ENCODE results near the gene GRM5.

Gene GRM5

GRCh38 chr11:88651556-88651955, 414.2 kb downstream of the GRM5 start:
- H3K9ac ChIP-seq = no peak overlapping the region

GRCh38 chr11:88644724-88645123, 421.1 kb downstream of the GRM5 start:
- H3K36me3 ChIP-seq (ENCODE audit: control insufficient read depth, insufficient read depth, low read length) = no peaks in the 10 kb centered on the region
- H2AFZ ChIP-seq = no peak overlapping the region
- H3K4me2 ChIP-seq (ENCODE audit: low read length) = no peak overlapping the region
- no peaks in the 10 kb centered on the region for H3K79me2 ChIP-seq
- no peak overlapping the region for H3K9ac ChIP-seq
- TF ChIP-seq, protein P1, sequence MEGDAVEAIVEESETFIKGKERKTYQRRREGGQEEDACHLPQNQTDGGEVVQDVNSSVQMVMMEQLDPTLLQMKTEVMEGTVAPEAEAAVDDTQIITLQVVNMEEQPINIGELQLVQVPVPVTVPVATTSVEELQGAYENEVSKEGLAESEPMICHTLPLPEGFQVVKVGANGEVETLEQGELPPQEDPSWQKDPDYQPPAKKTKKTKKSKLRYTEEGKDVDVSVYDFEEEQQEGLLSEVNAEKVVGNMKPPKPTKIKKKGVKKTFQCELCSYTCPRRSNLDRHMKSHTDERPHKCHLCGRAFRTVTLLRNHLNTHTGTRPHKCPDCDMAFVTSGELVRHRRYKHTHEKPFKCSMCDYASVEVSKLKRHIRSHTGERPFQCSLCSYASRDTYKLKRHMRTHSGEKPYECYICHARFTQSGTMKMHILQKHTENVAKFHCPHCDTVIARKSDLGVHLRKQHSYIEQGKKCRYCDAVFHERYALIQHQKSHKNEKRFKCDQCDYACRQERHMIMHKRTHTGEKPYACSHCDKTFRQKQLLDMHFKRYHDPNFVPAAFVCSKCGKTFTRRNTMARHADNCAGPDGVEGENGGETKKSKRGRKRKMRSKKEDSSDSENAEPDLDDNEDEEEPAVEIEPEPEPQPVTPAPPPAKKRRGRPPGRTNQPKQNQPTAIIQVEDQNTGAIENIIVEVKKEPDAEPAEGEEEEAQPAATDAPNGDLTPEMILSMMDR (IDR thresholded peaks at IDR 0.05) = no peak
- no peaks in the 10 kb centered on the region for H3K9me3 ChIP-seq (ENCODE audit: control insufficient read depth, low read length)
- H3K27me3 ChIP-seq (ENCODE audit: control insufficient read depth, insufficient read depth, low read length) = no peaks in the 10 kb centered on the region
- H3K4me3 ChIP-seq (ENCODE audit: low read depth, low read length) = no peak overlapping the region
- H3K4me1 ChIP-seq = no peaks in the 10 kb centered on the region
- no peak overlapping the region for H3K27ac ChIP-seq

More at GRCh38 chr11:88651556-88651955, 414.2 kb downstream of the GRM5 start:
- Histone ChIP-seq H2AFZ (no peak overlapping the region), H3K27ac (no peak overlapping the region), H3K4me1 (no peaks in the 10 kb centered on the region), H3K9me3 (ENCODE audit: control insufficient read depth, low read length) (no peaks in the 10 kb centered on the region), H3K4me3 (ENCODE audit: low read depth, low read length) (no peak overlapping the region), H3K36me3 (ENCODE audit: control insufficient read depth, insufficient read depth, low read length) (no peaks in the 10 kb centered on the region), H3K27me3 (ENCODE audit: control insufficient read depth, insufficient read depth, low read length) (no peaks in the 10 kb centered on the region), H3K79me2 (no peaks in the 10 kb centered on the region), H3K4me2 (ENCODE audit: low read length) (no peak overlapping the region)
- TF ChIP-seq, protein P1 (IDR thresholded peaks at IDR 0.05) = no peak

- no peaks in the 10 kb centered on the region for H3K27me3 ChIP-seq (ENCODE audit: control insufficient read depth, insufficient read depth, low read length)
- H3K36me3 ChIP-seq (ENCODE audit: control insufficient read depth, insufficient read depth, low read length) = no peaks in the 10 kb centered on the region
- TF ChIP-seq, protein P1 (IDR thresholded peaks at IDR 0.05) = no peak
- H2AFZ ChIP-seq = no peak overlapping the region
- H3K4me3 ChIP-seq (ENCODE audit: low read depth, low read length) = no peak overlapping the region
- H3K9ac ChIP-seq = no peak overlapping the region
- no peak overlapping the region for H3K27ac ChIP-seq
- no peaks in the 10 kb centered on the region for H3K4me1 ChIP-seq
- no peak overlapping the region for H3K4me2 ChIP-seq (ENCODE audit: low read length)
- H3K79me2 ChIP-seq = no peaks in the 10 kb centered on the region
- H3K9me3 ChIP-seq (ENCODE audit: control insufficient read depth, low read length) = no peaks in the 10 kb centered on the region
These were observed 433.6 kb downstream of the GRM5 start for GRCh38 chr11:88632163-88632562.

- Histone ChIP-seq H3K4me1 (no peaks in the 10 kb centered on the region), H3K36me3 (ENCODE audit: control insufficient read depth, insufficient read depth, low read length) (no peaks in the 10 kb centered on the region), H3K79me2 (no peaks in the 10 kb centered on the region), H3K27ac (no peak overlapping the region), H3K27me3 (ENCODE audit: control insufficient read depth, insufficient read depth, low read length) (no peaks in the 10 kb centered on the region), H2AFZ (no peak overlapping the region), H3K9me3 (ENCODE audit: control insufficient read depth, low read length) (no peaks in the 10 kb centered on the region), H3K4me3 (ENCODE audit: low read depth, low read length) (no peak overlapping the region), H3K9ac (no peak overlapping the region), H3K4me2 (ENCODE audit: low read length) (no peak overlapping the region)
- TF ChIP-seq, protein P1 (IDR thresholded peaks at IDR 0.05) = no peak
These were observed 434.3 kb downstream of the GRM5 start for GRCh38 chr11:88631497-88631896.

GRCh38 chr11:88629496-88629895, 436.3 kb downstream of the GRM5 start:
- H3K27me3 ChIP-seq (ENCODE audit: control insufficient read depth, insufficient read depth, low read length) = no peaks in the 10 kb centered on the region
- no peak overlapping the region for H2AFZ ChIP-seq
- no peaks in the 10 kb centered on the region for H3K4me1 ChIP-seq
- TF ChIP-seq, protein P1 (IDR thresholded peaks at IDR 0.05) = no peak
- H3K9me3 ChIP-seq (ENCODE audit: control insufficient read depth, low read length) = no peaks in the 10 kb centered on the region
- no peaks in the 10 kb centered on the region for H3K36me3 ChIP-seq (ENCODE audit: control insufficient read depth, insufficient read depth, low read length)
- no peak overlapping the region for H3K4me2 ChIP-seq (ENCODE audit: low read length)
- no peak overlapping the region for H3K4me3 ChIP-seq (ENCODE audit: low read depth, low read length)
- H3K27ac ChIP-seq = no peak overlapping the region
- H3K9ac ChIP-seq = no peak overlapping the region
- no peaks in the 10 kb centered on the region for H3K79me2 ChIP-seq

All from parathyroid adenoma (tissue), 2 donors.